Stimulated activated naive CD8-positive, alpha-beta T cell treated with anti-CD3 and anti-CD28 coated beads, Interleukin-15, Interleukin-2, amounts not matched to agents 100 ng/mL and 50 ng/mL, for 24 hours (primary cell): Measurements from ENCODE around the gene ACADL.
"Not testable (repeated sequence)": the region's sequence is repeated elsewhere in the genome, so short reads cannot be mapped to it uniquely, and the experiment has no call there.

Experiments used
- H3K27ac Mint-ChIP-seq: one replicate; pipeline ENCODE4 v1.8.0; 2021; ENCODE audit warnings: mild to moderate bottlenecking, mixed read lengths
- H3K27me3 Mint-ChIP-seq: one replicate; pipeline ENCODE4 v1.8.0; 2021; ENCODE audit warnings: mixed read lengths
- H3K36me3 Mint-ChIP-seq: one replicate; pipeline ENCODE4 v1.8.0; 2021; ENCODE audit warnings: low read depth, mixed read lengths
- H3K4me1 Mint-ChIP-seq: one replicate; pipeline ENCODE4 v1.8.0; 2021; ENCODE audit warnings: low read depth, mixed read lengths
- H3K4me3 Mint-ChIP-seq: one replicate; pipeline ENCODE4 v1.8.0; 2021; ENCODE audit warnings: mild to moderate bottlenecking, mixed read lengths
- H3K9me3 Mint-ChIP-seq: one replicate; pipeline ENCODE4 v1.8.0; 2021; ENCODE audit warnings: mixed read lengths

ACADL gene

GRCh38 chr2:210188755-210189154, 36.5 kb downstream of the ACADL start:
- peaks cover 11% of the 10 kb centered on the region for H3K36me3 Mint-ChIP-seq
- no peak overlapping the region for H3K4me3 Mint-ChIP-seq
- H3K27ac Mint-ChIP-seq: no peak overlapping the region
- H3K9me3 Mint-ChIP-seq: peaks cover 29% of the 10 kb centered on the region
- H3K27me3 Mint-ChIP-seq: peaks cover 8% of the 10 kb centered on the region
- H3K4me1 Mint-ChIP-seq: peaks cover 5% of the 10 kb centered on the region

- H3K27ac Mint-ChIP-seq: no peak overlapping the region
- no peak overlapping the region for H3K4me3 Mint-ChIP-seq
- H3K9me3 Mint-ChIP-seq: peaks cover 30% of the 10 kb centered on the region
- peaks cover 9% of the 10 kb centered on the region for H3K4me1 Mint-ChIP-seq
- H3K27me3 Mint-ChIP-seq: peaks cover 9% of the 10 kb centered on the region
- H3K36me3 Mint-ChIP-seq: peaks cover 15% of the 10 kb centered on the region
Observed at GRCh38 chr2:210188190-210188589, 37.1 kb downstream of the ACADL start.

DNA sequence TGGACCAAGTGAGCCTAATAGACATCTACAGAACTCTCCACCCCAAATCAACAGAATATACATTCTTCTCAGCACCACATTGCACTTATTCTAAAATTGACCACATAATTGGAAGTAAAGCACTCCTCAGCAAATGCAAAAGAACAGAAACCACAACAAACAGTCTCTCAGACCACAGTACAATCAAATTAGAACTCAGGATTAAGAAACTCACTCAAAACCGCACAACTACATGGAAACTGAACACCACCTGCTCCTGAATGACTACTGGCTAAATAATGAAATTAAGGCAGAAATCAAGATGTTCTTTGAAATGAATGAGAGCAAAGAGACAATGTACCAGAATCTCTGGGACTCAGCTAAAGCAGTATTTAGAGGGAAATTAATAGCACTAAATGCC, 41.3 kb downstream of the ACADL start:
- H3K4me3 Mint-ChIP-seq: not testable (repeated sequence)
- Mint-ChIP-seq H3K27ac (peak overlapping the region; percentile 26), H3K27me3 (peaks cover 16% of the 10 kb centered on the region), H3K36me3 (peaks cover 20% of the 10 kb centered on the region), H3K9me3 (peaks cover 30% of the 10 kb centered on the region), H3K4me1 (peaks cover 26% of the 10 kb centered on the region)

- Mint-ChIP-seq H3K27me3 (peaks cover 16% of the 10 kb centered on the region), H3K4me1 (peaks cover 26% of the 10 kb centered on the region), H3K9me3 (peaks cover 30% of the 10 kb centered on the region), H3K4me3 (peak overlapping the region; percentile 22), H3K36me3 (peaks cover 20% of the 10 kb centered on the region)
- not testable (repeated sequence) for H3K27ac Mint-ChIP-seq
Observed at GRCh38 chr2:210181606-210182088, 43.6 kb downstream of the ACADL start.

DNA sequence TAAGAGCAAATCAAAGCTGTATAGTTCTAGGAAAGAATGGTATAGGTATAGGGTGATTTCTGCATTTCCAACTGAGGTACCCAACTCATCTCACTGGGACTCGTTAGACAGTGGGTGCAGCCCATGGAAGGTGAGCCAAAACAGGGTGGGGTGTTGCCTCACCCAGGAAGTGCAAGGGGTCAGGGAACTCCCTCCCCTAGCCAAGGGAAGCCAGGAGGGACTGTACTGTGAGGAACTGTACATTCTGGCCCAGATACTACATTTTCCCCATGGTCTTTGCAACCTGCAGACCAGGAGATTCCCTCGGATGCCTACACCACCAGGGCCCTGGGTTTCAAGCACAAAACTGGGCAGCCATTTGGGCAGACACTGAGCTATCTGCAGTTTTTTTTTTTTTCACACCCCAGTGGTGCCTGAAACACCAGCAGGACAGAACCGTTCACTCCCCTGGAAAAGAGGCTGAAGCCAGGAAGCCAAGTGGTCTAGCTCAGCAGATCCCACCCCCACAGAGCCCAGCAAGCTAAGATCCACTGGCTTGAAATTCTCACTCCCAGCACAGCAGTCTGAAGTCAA, 44.1 kb downstream of the ACADL start:
- Mint-ChIP-seq H3K4me1 (peaks cover 26% of the 10 kb centered on the region), H3K27me3 (peaks cover 16% of the 10 kb centered on the region), H3K4me3 (peak overlapping the region; percentile 22), H3K9me3 (peaks cover 25% of the 10 kb centered on the region), H3K36me3 (peaks cover 20% of the 10 kb centered on the region)
- H3K27ac Mint-ChIP-seq: not testable (repeated sequence)

DNA sequence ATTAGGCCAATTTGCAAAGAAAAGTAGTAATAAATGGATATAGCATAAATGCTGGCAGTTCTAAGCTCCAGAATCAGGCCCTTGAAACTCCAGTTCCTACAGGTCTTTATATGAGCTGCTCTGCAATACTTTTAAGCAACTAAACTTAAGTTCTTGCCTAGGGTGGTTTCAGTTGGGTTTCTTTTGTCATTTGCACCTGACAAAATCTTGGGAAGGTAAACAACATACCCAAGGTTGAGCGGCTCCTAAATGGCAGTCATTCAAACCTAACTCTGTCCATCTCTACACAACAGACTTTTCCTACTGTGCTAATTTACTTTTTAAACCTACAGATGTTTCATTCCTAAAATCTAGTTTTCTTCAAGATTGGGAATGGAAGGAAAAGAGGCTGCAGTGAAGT, 44.8 kb downstream of the ACADL start:
- peaks cover 18% of the 10 kb centered on the region for H3K9me3 Mint-ChIP-seq
- peaks cover 20% of the 10 kb centered on the region for H3K36me3 Mint-ChIP-seq
- H3K4me1 Mint-ChIP-seq: peaks cover 26% of the 10 kb centered on the region
- H3K27me3 Mint-ChIP-seq: peaks cover 16% of the 10 kb centered on the region
- no peak overlapping the region for H3K27ac Mint-ChIP-seq
- H3K4me3 Mint-ChIP-seq: no peak overlapping the region

- peaks cover 16% of the 10 kb centered on the region for H3K36me3 Mint-ChIP-seq
- no peak overlapping the region for H3K27ac Mint-ChIP-seq
- H3K4me3 Mint-ChIP-seq: no peak overlapping the region
- H3K27me3 Mint-ChIP-seq: peaks cover 16% of the 10 kb centered on the region
- peaks cover 8% of the 10 kb centered on the region for H3K9me3 Mint-ChIP-seq
- H3K4me1 Mint-ChIP-seq: peaks cover 26% of the 10 kb centered on the region
Observed at GRCh38 chr2:210179351-210179990, 45.8 kb downstream of the ACADL start.

DNA sequence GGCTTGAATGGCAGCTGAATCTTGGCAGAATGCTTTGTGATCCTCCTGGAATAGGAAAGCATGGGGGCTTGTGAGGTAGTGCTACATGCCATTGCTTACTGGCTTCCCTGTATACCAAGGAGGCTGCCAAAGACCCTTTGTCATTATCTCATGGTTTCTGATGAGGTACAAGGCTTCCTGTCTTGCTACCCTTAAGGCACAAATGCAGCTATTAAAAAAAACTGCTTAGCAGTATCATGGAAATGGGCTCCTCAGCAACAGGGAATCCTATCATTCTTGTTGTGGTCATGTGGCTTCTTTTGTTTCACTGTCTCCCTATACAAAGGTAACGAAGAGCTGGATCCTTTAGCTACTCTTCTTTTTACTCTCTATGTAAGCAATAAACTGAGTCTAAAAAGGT, 47.5 kb downstream of the ACADL start:
- Mint-ChIP-seq H3K36me3 (peaks cover 3% of the 10 kb centered on the region), H3K27ac (no peak overlapping the region), H3K4me3 (no peak overlapping the region), H3K4me1 (peaks cover 17% of the 10 kb centered on the region), H3K27me3 (peaks cover 6% of the 10 kb centered on the region), H3K9me3 (no peaks in the 10 kb centered on the region)

DNA sequence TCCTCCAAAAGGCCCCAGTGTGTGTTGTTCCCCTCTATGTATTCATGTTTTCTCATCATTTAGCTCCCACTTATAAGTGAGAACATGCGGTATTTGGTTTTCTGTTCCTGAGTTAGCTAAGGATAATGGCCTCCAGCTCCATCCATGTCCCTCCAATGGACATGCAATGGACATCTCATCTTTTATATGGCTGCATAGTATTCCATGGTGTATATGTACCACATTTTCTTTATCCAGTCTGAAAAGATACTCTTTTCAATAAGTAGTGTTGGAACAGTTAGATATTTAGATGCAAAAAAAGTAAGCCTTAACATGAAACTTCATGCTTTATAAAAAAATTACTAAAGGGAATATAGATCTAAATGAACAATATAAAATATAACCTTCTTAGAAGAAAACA, 48.1 kb downstream of the ACADL start:
- H3K4me3 Mint-ChIP-seq, H3K36me3 Mint-ChIP-seq, H3K9me3 Mint-ChIP-seq, H3K27ac Mint-ChIP-seq, H3K27me3 Mint-ChIP-seq: not testable (repeated sequence)
- peaks cover 17% of the 10 kb centered on the region for H3K4me1 Mint-ChIP-seq

GRCh38 chr2:210174086-210174485, 51.2 kb downstream of the ACADL start:
- Mint-ChIP-seq H3K27me3 (peaks cover 8% of the 10 kb centered on the region), H3K4me3 (no peak overlapping the region), H3K27ac (no peak overlapping the region), H3K36me3 (no peaks in the 10 kb centered on the region), H3K4me1 (peaks cover 21% of the 10 kb centered on the region), H3K9me3 (no peaks in the 10 kb centered on the region)

GRCh38 chr2:210172219-210172575, 53.0 kb downstream of the ACADL start:
- peaks cover 8% of the 10 kb centered on the region for H3K27me3 Mint-ChIP-seq
- peak overlapping the region; percentile 98 for H3K4me3 Mint-ChIP-seq
- H3K9me3 Mint-ChIP-seq: no peaks in the 10 kb centered on the region
- H3K4me1 Mint-ChIP-seq: peaks cover 37% of the 10 kb centered on the region
- H3K36me3 Mint-ChIP-seq: no peaks in the 10 kb centered on the region
- peak overlapping the region; percentile 76 for H3K27ac Mint-ChIP-seq

GRCh38 chr2:210171309-210172218, 53.7 kb downstream of the ACADL start, which contains the start of gene KANSL1L:
TSS of gene KANSL1L (minus strand) at chr2:210171409. CDS start at chr2:210154582, 16,827 bp downstream.
- Mint-ChIP-seq H3K4me1 (peaks cover 43% of the 10 kb centered on the region), H3K9me3 (no peaks in the 10 kb centered on the region), H3K4me3 (peak within 1 kb of the TSS; percentile 98), H3K36me3 (no peaks in the 10 kb centered on the region), H3K27me3 (peaks cover 8% of the 10 kb centered on the region), H3K27ac (peak within 1 kb of the TSS; percentile 99)

GRCh38 chr2:210170446-210171303, 54.6 kb downstream of the ACADL start:
- H3K27ac Mint-ChIP-seq: peak overlapping the region; percentile 99
- H3K9me3 Mint-ChIP-seq: no peaks in the 10 kb centered on the region
- no peaks in the 10 kb centered on the region for H3K36me3 Mint-ChIP-seq
- H3K4me3 Mint-ChIP-seq: peak overlapping the region; percentile 98
- peaks cover 45% of the 10 kb centered on the region for H3K4me1 Mint-ChIP-seq
- peaks cover 8% of the 10 kb centered on the region for H3K27me3 Mint-ChIP-seq

DNA sequence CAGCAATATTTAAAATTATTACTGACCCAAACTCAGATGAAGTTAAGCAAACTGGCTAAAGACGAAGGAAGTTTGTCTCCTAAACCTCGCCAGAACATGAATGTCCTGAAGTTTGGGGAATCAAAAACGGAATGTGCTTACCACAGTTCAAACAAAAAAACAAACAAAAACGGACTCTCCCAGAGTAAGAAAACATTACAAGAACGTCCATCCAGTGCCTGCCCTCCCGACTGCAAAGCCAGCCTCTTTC, 55.1 kb downstream of the ACADL start:
- H3K9me3 Mint-ChIP-seq: no peaks in the 10 kb centered on the region
- H3K4me1 Mint-ChIP-seq: peaks cover 45% of the 10 kb centered on the region
- peaks cover 8% of the 10 kb centered on the region for H3K27me3 Mint-ChIP-seq
- no peaks in the 10 kb centered on the region for H3K36me3 Mint-ChIP-seq
- peak overlapping the region; percentile 98 for H3K4me3 Mint-ChIP-seq
- H3K27ac Mint-ChIP-seq: peak overlapping the region; percentile 99
